ENCODE measurements around the gene CSF1.

The CSF1 gene

DNA sequence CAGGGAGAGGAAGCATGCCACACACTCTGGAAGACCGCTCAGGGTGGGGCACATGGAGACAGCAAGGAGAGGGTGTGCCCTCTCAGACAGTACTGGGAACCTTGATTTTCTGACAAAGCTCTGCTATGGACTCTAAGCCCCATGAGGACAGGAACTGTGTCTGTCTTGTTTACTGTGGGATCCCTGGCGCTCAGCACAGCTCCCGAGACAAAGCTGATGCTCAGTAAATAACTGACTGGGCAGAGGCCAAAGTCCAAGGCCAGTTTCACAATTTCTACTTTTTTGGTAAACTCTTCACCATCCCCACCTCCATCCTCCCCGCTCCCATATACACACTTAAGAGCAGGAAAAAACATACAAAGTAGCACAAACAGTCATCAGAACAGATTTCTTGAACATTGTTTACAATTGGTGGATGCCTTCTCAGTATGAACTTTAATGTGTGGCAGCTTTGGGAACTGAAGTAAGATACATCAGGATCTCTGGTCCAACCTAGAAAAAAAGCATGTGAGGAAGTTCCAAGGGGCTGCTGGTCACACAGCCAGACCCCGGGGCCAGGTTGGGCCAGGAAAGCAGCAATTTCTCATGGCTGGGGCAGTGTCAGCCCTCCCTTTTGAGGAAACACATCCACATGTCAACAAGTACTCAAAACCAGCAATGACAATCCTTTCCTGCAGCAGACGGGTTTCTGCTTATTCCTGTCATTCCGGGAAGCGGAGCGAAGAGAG, 68.3 kb downstream of the CSF1 start:
- no peak for DNase-seq (ENCODE audit: low read depth)

DNA sequence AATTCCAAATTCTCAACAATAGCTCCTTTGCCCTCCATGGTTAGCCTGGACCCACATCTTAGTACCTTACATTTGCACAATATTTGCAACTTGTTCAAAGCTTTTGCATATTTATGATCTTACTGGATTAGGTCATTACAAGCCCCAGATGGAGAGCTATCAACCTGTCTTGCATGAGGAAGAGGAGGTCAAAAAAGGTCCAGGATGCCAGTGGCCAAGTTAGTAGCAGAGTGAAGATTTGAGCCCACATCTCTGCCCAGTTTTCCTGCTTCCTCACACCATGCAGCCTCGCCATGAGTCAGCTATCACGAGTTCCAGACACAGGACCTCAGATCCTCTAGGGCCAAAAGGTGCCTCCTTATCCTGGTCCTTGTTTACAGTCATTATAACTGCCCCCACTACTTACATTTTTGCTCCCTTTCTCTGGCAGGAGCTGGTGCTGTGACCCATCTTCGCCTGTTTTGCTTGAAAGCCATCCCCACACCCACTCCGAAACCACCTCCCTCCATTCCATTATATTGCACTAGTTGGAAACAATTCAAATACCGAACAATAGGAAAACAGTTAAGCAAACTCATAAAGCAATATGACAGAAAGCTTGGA, 68.9 kb downstream of the CSF1 start:
- DNase-seq (ENCODE audit: low read depth): no peak

All from fibroblast of the conjunctiva (primary cell).